DMS153 treated with DMSO at 0.1 percent for 48 hours (cell line): ENCODE results near the gene MAGI1.

Experiments
- DNase-seq: peaks from one replicate; lab custom pipeline; 2025; ENCODE audit not compliant: unreplicated experiment; lab: John Stamatoyannopoulos, UW

MAGI1 gene

DNA sequence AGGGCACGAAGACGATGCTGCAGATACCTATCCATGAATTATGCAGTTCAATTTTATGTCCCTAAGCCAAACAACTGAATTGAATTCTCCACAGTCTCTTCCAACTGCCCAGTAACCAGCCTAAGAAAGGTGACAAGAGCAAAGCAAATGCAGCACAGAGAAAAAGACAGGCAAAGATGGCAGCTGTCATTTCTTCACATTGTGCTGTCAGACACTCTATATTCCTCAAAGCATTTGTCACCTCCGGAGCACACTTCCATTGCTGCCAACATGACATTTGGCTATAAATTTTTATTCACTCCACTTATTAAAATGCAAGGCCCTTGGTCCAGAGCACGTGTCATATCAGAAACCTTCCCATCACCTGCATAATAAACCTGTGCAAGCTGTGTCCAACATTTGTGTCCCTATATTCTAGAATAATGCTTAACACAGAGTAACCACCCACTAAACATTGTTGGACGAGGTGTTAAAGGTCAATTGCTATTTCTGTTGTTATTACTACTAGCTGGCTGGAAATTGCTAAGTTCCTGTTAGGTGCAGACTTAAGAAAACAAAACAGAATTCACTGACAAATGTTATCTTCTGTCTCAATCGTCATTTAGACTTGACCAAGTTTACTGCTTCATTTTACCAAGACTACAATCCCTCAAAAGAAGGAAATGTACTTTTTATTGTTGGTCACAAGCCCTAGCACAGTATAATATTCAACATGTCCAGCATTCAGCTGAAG lies 89.7 kb downstream of the MAGI1 start:
- no peak for DNase-seq

DNA sequence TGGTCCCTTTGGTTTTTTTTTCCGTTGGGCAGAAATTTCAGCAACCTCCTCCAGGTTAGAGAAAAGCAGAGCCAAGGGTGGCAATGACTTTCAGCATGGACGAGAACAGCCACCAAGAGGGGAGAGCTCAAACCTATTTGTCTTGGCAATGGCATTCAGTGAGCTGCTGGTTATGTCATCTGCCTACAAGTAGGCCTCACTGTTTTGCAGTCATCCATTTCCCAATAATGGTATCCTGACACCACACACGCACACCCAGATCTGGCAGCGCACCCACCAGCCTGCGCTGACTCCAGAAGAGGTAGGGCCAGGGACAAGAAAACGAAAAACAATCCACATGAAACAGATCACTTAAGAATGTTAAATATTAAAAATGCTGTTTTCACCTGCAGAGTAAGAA lies 92.3 kb downstream of the MAGI1 start:
- DNase-seq = no peak

DNA sequence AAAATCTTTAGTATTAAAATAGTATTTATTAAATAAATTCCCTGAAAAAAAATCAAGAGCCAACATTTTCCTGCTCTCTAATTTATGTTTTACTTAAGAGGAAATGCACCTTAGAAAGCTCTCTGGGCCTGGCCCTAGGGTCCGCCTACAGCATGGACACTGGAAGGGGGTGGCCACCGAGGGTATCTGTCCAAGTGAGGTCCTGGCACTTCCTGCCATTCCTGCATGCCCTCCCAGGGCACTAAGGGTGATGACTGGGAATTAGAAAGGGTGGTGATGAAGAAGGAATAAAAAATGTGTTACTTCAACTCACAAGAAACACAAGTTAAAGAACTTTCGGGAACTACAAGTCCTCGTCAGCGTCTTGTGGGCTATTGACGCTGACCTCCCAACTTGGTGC lies 92.8 kb downstream of the MAGI1 start:
- no peak for DNase-seq

DNA sequence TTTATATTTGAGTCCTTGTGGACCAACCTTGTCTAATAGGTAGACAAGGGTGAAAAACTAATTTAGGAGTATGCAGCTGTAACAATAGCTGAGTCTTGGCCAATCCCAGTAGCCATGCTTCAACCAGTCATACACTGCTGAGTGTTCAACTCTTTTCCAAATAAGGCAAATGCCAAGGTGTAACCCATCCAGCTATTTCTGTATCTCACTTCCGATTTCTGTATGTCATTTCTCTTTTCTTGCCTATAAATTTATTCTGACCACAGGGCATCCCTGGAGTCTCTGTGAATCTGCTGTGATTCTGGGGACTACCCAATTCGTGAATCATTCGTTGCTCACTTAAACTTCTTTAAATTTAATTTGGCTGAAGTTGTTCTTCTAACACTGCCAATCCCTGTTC lies 93.2 kb downstream of the MAGI1 start:
- no peak for DNase-seq

DNA sequence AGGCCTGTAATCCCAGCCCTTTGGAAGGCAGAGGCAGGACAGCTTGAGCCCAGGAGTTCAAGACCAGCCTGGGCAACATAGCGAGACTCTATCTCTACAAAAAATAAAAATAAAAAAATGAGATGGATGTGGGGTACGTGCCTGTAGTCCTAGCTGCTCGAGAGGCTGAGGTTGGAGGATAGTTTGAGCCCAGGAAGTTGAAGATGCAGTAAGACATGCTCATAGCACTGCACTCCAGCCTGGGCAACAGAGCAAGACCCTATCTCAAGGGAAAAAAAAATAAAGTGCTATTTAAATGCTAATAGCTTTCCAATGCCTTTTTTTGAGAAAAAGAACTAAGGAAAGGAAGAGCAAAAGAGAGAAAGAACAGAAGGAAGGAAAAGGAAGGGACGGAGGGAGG lies 94.5 kb downstream of the MAGI1 start:
- no peak for DNase-seq

DNA sequence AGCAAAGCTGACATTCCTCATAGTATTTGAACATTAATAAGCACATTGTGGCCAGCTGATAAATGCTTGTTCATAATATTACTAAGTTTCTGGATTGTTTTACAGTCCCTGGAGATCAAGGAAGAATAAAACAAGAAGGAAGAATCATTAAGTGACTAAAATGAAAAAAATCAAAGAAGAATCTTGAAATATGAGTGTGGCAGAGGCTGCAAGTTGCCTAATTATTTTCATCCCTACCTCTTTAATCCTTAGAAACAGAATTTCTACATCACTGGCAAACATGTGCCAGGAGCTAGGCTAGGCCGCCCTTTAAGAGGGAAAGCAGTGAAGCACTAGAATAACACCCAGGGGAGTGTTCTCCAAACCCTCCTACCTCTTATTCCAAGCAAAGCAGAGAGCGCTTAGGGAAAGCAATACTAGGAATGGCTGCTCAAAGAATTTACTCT lies 98.9 kb downstream of the MAGI1 start:
- no peak for DNase-seq

DNA sequence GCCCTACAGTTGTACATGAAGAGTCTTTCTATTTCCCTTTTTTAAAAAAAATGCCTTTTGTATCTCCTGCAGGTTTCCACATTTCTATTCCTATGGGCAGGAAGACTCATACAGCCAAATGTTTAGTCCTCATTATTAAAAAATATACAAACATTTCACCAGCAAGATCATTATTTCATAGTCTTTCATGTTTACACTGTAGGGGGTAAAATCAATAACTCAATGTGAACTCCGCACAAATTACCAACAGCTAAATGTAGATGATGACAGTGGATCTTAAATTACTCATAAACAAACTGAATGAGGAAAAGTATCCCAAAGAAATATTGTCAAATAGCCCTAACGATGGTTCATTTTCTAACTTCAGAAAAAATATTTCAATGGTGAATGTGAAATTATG lies 99.5 kb downstream of the MAGI1 start:
- no peak for DNase-seq

DNA sequence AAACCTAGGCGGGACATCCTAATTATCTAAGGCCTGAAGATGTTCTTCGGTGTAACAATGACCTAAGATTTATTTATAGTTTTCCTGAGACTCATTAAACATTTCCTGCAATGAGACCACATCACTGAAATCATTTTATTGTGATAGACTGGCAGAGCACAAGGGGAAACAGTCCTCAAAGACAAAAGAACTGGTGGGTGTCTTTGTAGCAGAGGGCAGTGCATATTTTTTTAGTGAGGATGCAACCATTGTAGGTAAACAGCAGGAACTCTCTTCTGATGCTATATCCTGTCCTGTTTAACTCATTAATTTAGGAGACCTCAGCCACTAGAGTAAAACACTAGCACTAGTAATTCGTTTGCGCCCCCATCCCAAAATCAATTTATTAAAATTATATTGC lies 100.0 kb downstream of the MAGI1 start:
- no peak for DNase-seq

DNA sequence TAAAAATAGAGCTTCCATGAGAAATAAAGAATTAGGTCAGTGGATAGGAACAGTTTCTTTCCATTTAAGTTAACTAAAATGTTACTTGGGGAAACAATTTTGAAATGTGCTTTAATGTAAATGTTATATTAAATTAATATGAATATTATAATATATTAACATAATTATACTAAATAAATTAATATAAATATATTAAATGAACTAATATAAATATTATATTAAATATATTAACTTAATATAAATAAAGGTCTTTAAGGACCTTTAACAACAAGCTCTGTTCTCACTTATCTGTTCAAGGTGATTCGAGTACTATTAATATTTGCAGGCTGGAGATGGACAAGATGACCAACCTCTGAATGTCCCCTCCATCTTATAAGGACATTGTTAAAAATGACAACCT lies 100.6 kb downstream of the MAGI1 start:
- no peak for DNase-seq

DNA sequence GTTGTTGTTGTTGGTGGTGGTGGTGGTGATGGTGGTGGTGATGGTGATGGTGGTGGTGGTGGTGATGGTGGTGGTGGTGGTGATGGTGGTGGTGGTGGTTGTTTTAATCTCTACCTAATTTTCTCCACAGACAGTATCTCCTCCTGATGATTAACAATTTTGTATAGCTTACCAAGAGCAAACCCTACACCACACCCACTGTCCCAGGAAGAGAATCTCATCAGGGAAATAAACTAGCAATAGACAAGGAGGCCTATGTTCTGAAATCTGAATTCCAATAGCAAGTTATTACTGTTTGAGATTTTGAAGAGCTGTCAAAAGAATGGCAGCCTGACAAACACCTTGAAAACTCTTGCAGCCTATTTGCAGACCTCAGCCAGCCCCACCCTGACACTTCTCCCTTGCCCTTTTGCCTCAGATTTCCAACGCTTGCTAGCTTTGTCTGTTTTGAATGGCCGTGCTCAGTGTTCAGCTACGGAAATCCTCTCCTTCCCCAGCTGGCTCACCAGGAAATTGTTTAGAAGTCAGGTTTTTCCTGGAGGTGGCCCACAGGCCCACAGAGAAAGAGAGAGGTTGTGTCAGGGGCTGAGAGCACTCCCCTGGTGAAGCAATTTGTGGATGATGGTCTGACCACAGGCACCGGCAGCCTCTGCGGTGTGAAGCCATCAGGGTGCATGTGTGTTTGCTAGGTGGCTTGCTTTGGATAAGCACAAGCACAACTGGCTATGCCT lies 101.6 kb downstream of the MAGI1 start:
- no peak for DNase-seq

DNA sequence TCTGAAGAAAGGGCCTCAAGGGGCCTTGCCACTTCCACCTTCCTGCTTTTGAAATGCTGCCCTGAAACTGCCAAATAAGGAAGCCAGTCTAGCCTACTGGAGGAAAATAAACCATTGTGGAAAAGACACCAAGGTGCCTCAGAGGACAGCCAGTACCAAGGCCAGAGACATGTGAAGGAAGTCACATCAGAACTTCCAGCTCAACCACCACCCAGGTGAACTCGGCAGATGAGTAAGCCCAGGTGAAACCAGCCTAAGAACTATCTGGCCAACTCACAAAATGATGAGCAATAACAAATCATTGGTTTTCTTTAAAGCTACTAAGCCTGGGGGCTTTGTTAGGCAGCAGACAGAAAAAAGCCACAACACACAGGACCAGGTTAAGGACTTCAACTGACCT lies 103.0 kb downstream of the MAGI1 start:
- no peak for DNase-seq

DNA sequence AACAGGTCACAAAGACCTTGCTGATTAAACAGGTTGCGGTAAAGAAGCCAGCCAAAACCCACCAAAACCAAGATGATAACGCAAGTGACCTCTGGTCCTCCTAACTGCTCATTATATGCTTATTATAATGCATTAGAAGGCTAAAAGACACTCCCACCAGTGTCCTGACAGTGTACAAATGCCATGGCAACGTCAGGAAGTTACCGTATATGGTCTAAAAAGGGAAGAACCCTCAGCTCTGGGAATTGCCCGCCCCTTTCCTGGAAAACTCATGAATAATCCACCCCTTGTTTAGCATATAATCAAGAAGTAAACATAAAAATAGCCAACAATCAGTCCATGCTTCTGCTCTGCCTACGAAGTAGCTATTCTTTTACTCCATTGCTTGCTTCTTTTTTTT lies 108.1 kb downstream of the MAGI1 start:
- DNase-seq = no peak

DNA sequence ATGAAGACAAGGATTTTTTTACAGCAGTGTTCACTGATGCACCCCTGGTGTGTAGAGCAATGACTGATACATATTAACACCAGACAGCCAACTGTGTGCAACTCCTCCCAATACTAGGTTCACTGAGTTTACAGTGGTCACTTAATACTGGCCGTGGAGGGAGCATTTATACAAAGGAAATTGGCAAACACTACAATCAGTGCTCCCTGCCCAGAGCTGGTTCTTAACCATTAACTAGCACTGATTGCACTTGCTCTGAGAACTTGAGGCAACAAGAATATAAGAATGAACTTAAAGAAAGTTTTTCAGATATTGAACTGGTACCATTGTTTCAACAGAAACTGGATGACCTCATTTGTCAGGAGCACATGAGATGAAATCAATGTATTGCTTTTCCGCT lies 110.6 kb downstream of the MAGI1 start:
- DNase-seq = no peak

DNA sequence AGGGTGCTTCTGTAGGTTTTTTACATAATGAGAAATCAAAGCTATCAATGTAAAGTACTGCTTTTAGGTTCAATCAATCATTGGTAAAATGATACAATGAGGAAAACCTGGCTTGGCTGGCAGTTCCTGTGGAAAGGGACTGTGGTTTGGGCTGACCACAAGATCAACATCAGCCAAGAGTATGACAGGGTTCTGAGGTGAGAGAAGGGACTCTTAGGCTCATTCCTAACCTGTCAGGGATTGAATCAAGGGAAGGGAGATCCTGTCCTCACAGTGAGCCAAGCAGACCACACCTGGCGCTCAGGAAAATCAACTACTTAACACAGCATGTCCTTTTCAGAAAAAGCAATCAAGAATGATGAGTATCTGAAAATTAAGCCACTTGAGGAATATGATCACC lies 111.1 kb downstream of the MAGI1 start:
- DNase-seq = no peak

DNA sequence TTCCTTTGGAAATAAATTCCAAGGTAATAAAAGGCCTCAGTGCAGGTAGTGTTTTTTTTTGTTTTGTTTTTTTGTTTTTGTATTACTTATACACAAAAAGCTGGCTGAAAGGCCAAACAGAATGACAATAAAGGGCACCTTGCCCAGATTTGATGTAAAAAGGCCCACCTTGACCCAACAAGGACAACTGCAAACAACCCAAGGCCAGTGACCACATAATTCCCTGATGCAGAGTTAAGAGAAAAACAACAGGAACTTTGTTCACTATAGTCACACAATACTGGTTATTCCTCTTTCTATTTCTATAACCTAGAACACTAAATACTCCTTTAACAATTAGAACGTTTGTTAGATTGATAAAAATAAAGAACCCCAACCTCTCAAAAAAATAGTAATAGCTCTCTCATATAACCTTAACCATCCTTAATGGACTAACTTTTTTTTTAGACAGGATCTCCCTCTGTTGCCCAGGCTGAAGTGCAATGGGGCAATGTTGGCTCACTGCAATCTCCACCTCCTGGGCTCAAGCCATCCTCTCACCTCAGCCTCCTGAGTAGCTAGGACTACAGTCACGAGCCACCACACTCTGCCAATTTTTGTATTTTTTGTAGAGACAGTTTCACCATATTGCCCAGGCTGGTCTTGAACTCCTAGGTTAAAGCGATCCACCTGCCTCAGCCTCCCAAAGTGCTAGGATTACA lies 113.3 kb downstream of the MAGI1 start:
- DNase-seq = no peak

DNA sequence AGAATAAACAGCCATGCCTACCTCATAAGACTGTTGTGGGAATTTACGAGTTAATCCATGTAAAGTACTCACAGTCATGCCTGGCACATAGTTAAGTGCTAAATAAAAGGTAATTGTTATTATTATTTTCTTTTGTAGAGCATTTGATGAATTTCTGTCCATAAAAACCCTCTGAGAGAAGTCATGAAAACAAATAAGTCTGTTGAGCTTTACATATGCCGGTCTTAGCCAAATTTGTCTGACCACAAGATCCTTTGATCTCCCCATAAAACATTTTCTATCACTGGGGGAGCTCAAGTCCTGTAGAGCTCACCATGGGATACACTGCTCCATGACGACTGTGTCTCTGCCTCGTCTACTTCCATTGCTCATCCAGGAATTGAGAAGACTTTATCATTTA lies 114.0 kb downstream of the MAGI1 start:
- no peak for DNase-seq

DNA sequence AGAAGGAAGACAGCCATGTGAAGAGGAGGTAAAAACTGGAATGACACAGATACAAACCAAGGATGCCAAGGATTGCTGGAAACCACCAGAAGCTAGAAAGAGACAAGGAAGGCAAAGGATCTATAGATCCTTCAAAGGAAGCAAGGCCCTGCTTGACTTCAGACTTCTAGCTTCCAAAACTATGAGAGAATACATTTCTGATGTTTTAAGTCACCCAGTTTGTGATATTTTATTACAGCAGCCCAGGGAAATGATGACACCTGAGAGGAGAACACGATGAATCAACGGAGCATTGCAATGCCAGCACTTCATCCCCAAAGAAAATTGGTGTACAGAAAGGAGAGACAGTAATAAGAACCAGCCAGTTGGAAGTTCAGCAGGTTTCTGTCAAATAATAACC lies 116.3 kb downstream of the MAGI1 start:
- no peak for DNase-seq

DNA sequence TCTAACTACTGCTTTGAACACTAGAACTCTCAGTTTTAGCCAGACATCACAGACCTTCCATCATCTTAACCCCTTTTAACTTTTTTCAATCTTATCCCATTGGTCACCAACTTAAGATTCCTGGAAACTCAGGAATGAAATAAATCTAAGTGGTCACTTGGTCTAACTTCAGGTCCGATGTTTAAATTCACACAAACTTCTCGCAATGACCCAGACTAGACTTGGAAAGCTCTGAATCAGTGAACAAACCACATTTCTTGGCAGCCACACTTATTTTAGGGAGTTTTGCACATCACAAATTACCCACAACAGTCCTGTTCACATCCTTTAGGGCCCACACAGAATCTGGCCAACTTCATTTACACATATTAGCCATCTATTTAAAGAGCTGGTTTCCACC lies 118.9 kb downstream of the MAGI1 start:
- DNase-seq = no peak

DNA sequence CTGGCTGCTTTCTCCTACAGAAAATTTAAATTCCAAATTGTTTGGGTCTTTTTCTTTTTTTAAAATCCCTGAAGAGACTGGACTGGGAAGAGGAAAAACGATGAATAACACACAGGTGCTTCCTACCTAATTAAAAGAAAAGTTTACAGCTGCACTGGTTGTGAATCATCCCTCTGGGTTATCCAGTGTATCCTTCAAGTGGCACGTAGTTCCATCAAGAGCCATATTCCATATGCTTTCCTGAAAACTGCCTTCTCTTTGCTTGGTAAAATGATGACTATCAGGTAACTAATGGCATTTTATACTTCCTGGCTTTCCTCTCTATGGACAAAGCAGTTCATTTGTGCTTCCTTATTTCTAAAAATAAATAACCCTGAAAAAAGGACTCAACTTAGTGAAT lies 123.2 kb downstream of the MAGI1 start:
- no peak for DNase-seq

DNA sequence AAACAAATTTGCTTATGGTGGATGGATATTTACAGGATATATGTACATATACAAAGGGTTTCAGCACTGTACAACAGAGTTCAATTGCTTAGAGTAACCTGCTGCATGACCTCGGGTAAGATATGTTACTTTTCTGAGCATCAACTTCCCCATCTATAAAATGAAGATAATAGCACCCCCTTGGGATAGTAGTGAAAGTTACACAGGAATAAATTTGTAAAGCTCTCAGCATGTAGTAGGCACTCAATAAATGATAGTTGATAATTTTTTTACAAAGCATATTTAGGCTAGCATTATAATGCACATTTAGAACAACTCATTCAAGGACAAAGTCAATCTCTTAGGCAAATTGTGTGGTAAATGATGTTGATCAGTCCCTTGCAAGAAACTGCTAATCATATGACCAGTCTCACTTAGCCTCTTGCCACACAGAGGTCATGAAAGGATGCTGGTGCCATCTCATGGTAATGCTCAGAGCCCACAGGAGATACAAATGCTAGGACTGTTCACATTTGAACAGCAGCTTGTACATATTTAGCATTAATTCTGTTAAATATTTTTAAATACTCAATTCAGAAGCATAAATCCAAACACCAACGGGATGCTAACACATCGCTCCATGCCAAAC lies 123.9 kb downstream of the MAGI1 start:
- DNase-seq = no peak

DNA sequence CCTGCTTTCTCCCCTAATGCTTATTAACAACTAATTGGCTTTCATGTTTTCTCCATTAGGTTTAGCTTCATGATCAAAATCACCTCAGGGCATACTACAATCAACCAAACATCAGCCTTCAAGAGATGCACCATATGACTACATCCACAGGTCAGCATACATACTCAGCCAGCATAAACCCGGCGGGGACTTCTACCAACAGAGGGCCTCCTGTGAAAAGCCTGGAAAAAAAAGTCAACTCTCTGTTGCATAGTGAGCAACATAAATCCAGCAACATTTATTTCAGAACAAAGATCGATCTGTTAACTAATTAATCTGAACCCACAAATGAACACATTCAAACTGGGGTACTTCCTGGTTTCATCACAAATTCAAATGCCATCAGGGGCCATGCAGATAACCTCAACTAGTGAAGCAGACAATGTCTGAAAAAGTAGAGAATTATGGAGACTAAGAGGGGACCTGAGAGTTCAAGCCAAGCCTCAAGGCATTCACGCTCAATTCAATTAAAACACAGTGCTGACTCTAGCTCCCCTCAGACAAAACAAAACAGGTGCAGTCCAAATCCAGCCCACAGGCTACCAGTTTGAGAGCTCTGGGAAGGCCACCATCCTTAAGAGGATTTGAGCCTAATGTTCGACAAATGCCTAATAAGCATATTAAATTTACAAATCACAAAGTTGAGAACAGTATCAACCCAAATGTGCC lies 124.5 kb downstream of the MAGI1 start:
- DNase-seq = no peak
